Mesendoderm (in vitro differentiated cells): ENCODE results near the gene NAPG.

ENCODE experiments used
- DNase-seq: peaks from one replicate; pipeline ENCODE4 v3.0.0; 2013
- H2AK5ac ChIP-seq: 2 replicates; pipeline ENCODE4 v1.6.1; 2013; ENCODE audit warnings: low read length, inconsistent platforms
- H2BK120ac ChIP-seq: 2 replicates; pipeline ENCODE4 v1.6.1; 2013; ENCODE audit warnings: low read depth, mild to moderate bottlenecking, low read length, moderate library complexity, mixed read lengths
- H2BK15ac ChIP-seq: replicated peaks from 2 replicates; pipeline ENCODE4 v1.6.1; 2013; ENCODE audit warnings: low read depth, mild to moderate bottlenecking, moderate library complexity
- H2BK5ac ChIP-seq: 2 replicates; pipeline ENCODE4 v1.6.1; 2013; ENCODE audit warnings: low read length, inconsistent platforms
- H3K18ac ChIP-seq: 2 replicates; pipeline ENCODE4 v1.6.1; 2013; ENCODE audit warnings: mild to moderate bottlenecking, low read length, mixed read lengths
- H3K23ac ChIP-seq: one replicate; pipeline ENCODE4 v1.6.1; 2013; ENCODE audit warnings: low read length
- H3K27ac ChIP-seq: 2 replicates; pipeline ENCODE4 v1.5.1; 2013; ENCODE audit warnings: low read depth, mild to moderate bottlenecking, inconsistent platforms, low read length, moderate library complexity
- H3K27me3 ChIP-seq: 2 replicates; pipeline ENCODE4 v1.6.1; 2013; ENCODE audit warnings: low read length, control low read depth, mild to moderate bottlenecking, inconsistent platforms; ENCODE audit not compliant: insufficient read depth, poor library complexity
- H3K36me3 ChIP-seq: 2 replicates; pipeline ENCODE4 v1.6.1; 2013; ENCODE audit warnings: low read length, inconsistent platforms; ENCODE audit not compliant: control insufficient read depth, insufficient read depth
- H3K4ac ChIP-seq: one replicate; pipeline ENCODE4 v1.6.1; 2013; ENCODE audit warnings: low read depth, mild to moderate bottlenecking, low read length, moderate library complexity
- H3K4me1 ChIP-seq: 2 replicates; pipeline ENCODE4 v1.6.1; 2013; ENCODE audit warnings: low read depth, low read length, inconsistent platforms; ENCODE audit not compliant: control insufficient read depth
- H3K4me2 ChIP-seq: 2 replicates; pipeline ENCODE4 v1.6.1; 2013; ENCODE audit warnings: low read length
- H3K4me3 ChIP-seq: 2 replicates; pipeline ENCODE4 v1.5.1; 2013; ENCODE audit warnings: mild to moderate bottlenecking, low read length
- H3K56ac ChIP-seq: one replicate; pipeline ENCODE4 v1.6.1; 2013; ENCODE audit warnings: low read length
- H3K79me1 ChIP-seq: 2 replicates; pipeline ENCODE4 v1.6.1; 2013; ENCODE audit warnings: low read length, inconsistent platforms
- H3K79me2 ChIP-seq: 2 replicates; pipeline ENCODE4 v1.6.1; 2013; ENCODE audit warnings: mild to moderate bottlenecking, low read length; ENCODE audit not compliant: control insufficient read depth, insufficient read depth
- H3K9ac ChIP-seq: 2 replicates; pipeline ENCODE4 v1.6.1; 2013; ENCODE audit warnings: low read length, inconsistent platforms
- H4K5ac ChIP-seq: one replicate; pipeline ENCODE4 v1.6.1; 2013; ENCODE audit warnings: low read length
- H4K8ac ChIP-seq: one replicate; pipeline ENCODE4 v1.6.1; 2013; ENCODE audit warnings: low read depth, mild to moderate bottlenecking, control low read depth, low read length, moderate library complexity
- WGBS: extraction: QIAGEN DNeasy Blood & Tissue Kit; methylation state at CpG from one replicate; pipeline ENCODE4 v1.1.7; 2013; ENCODE audit warnings: low lambda C conversion rate, missing lambda C conversion rate; ENCODE audit not compliant: insufficient coverage; ENCODE audit errors: extremely low coverage; 5-methylcytosine and 5-hydroxymethylcytosine counted together

NAPG gene

DNA sequence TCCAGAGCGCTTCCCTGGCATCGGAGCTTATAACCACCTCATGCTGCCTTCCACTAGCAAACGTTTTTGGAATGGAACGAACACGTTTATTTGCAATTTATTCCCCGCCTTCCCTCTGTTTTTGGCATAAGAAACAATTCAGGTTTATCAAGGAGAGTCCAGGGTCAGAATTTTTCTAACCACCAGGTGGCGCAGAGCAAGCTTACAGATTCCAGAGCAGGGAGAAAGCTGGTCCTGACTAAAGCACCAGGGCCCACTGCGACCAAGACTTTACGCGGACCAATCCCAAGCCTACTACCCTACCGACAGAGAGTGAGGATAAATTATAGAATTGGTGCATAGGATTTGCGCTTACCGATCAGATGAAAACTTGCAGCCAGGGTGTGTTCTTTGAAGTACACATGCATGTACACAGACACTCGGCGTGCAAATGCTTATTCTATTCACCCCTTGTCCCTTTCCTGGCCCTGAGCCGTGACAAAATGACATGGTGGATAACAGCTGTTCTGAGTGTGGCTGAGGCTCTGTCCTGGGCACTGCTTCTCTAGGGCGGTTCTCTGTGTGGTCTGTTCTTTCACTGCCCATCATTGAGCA lies 34.7 kb downstream of the NAPG start:
- H3K27me3 ChIP-seq: no peaks in the 10 kb centered on the region
- WGBS: no CpG with 5 or more reads among the region's 17 CpGs

DNA sequence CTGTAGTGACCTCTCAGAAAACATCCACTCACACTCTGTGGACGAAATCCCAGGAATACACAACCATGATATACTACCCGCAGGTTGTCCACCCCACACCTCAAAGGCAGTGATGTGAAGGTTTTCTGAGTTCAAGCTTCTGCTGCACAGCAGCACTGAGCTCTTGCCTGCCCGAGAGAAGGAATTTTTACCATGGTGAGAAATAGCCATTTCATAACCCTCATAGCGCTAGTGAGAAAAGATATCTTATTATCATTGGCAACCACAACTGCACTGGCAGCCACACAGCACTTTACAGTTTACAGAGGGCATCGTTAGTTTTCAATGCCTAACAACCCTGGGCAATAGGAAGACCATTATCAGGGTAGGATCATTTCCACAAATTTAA lies 36.9 kb downstream of the NAPG start:
- H2BK5ac ChIP-seq: no peak overlapping the region
- H3K79me1 ChIP-seq: no peaks in the 10 kb centered on the region
- H4K8ac ChIP-seq: no peak overlapping the region
- no peaks in the 10 kb centered on the region for H3K4me1 ChIP-seq
- H3K23ac ChIP-seq: no peak overlapping the region
- H3K9ac ChIP-seq: no peak overlapping the region
- no peak overlapping the region for H2AK5ac ChIP-seq
- no peak overlapping the region for H4K5ac ChIP-seq
- no peak overlapping the region for H3K4me3 ChIP-seq
- H2BK120ac ChIP-seq: no peak overlapping the region
- H3K56ac ChIP-seq: no peak overlapping the region
- no peaks in the 10 kb centered on the region for H3K79me2 ChIP-seq
- DNase-seq: no peak
- no peaks in the 10 kb centered on the region for H3K27me3 ChIP-seq
- no peak overlapping the region for H3K4ac ChIP-seq
- H3K36me3 ChIP-seq: no peaks in the 10 kb centered on the region
- no peak overlapping the region for H3K18ac ChIP-seq
- H2BK15ac ChIP-seq: no peak overlapping the region
- H3K4me2 ChIP-seq: no peak overlapping the region
- no CpG with 5 or more reads among the region's 5 CpGs for WGBS
- H3K27ac ChIP-seq: no peak overlapping the region

More for the DNA sequence above, 34.7 kb downstream of the NAPG start:
- H3K9ac ChIP-seq: peak overlapping the region; percentile 49
- no peak overlapping the region for H3K23ac ChIP-seq
- H3K4ac ChIP-seq: no peak overlapping the region
- H2BK15ac ChIP-seq: no peak overlapping the region
- H2BK120ac ChIP-seq: no peak overlapping the region
- H3K4me2 ChIP-seq: no peak overlapping the region
- no peak overlapping the region for H3K4me3 ChIP-seq
- H4K5ac ChIP-seq: no peak overlapping the region
- peak overlapping the region; percentile 69 for H3K56ac ChIP-seq
- no peaks in the 10 kb centered on the region for H3K79me1 ChIP-seq
- H3K27ac ChIP-seq: no peak overlapping the region
- no peak overlapping the region for H2AK5ac ChIP-seq
- peaks cover 2% of the 10 kb centered on the region for H3K36me3 ChIP-seq
- no peaks in the 10 kb centered on the region for H3K79me2 ChIP-seq
- H2BK5ac ChIP-seq: no peak overlapping the region
- no peak overlapping the region for H4K8ac ChIP-seq
- DNase-seq: peak; percentile 86
- H3K18ac ChIP-seq: no peak overlapping the region
- no peaks in the 10 kb centered on the region for H3K4me1 ChIP-seq

DNA sequence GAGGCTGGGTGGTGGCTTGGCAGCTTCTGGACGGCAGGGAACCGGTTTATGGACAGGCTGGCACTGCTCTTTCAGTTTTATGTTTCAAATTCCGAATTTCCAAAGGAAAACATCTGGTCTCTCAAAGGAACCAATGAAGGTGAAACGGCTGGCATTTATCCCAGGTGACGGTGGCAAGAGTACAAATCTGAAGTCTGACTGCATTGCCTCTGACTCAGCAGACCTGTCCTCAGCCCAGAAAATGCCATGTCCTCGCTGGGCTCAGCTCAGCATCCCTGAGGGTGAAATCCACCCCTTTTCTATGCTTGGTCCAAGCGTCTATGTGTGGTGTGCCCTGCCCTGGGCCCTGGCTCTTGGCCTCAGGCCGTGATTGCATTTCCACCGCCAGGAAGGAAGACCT lies 38.1 kb downstream of the NAPG start:
- Histone ChIP-seq H2BK120ac (no peak overlapping the region), H2BK15ac (no peak overlapping the region), H4K8ac (no peak overlapping the region), H3K36me3 (no peaks in the 10 kb centered on the region), H2BK5ac (no peak overlapping the region), H3K9ac (no peak overlapping the region), H3K23ac (no peak overlapping the region), H3K27me3 (no peaks in the 10 kb centered on the region), H3K4ac (no peak overlapping the region), H3K56ac (no peak overlapping the region), H2AK5ac (no peak overlapping the region), H3K4me2 (no peak overlapping the region), H3K18ac (no peak overlapping the region), H3K4me3 (no peak overlapping the region), H3K4me1 (no peaks in the 10 kb centered on the region), H3K79me1 (no peaks in the 10 kb centered on the region), H3K79me2 (no peaks in the 10 kb centered on the region), H4K5ac (no peak overlapping the region), H3K27ac (no peak overlapping the region)
- WGBS: no CpG with 5 or more reads among the region's 9 CpGs
- no peak for DNase-seq

GRCh38 chr18:10564975-10565773 lies 39.3 kb downstream of the NAPG start:
- Histone ChIP-seq H3K4ac (no peak overlapping the region), H2BK15ac (no peak overlapping the region), H3K36me3 (no peaks in the 10 kb centered on the region), H3K18ac (no peak overlapping the region), H3K27me3 (no peaks in the 10 kb centered on the region), H3K23ac (no peak overlapping the region), H2BK120ac (no peak overlapping the region), H3K9ac (no peak overlapping the region), H3K27ac (no peak overlapping the region), H4K8ac (no peak overlapping the region), H3K56ac (no peak overlapping the region), H4K5ac (no peak overlapping the region), H3K4me2 (no peak overlapping the region), H3K79me1 (no peaks in the 10 kb centered on the region), H2BK5ac (no peak overlapping the region), H3K4me1 (no peaks in the 10 kb centered on the region), H3K4me3 (no peak overlapping the region), H3K79me2 (no peaks in the 10 kb centered on the region), H2AK5ac (no peak overlapping the region)
- DNase-seq: no peak
- no CpG with 5 or more reads among the region's 10 CpGs for WGBS

GRCh38 chr18:10565835-10566234 lies 40.0 kb downstream of the NAPG start:
- no peak for DNase-seq
- WGBS: no CpG with 5 or more reads among the region's 5 CpGs
- no peak overlapping the region for H2AK5ac ChIP-seq

More at GRCh38 chr18:10565835-10566234, 40.0 kb downstream of the NAPG start:
- Histone ChIP-seq H3K79me2 (no peaks in the 10 kb centered on the region), H3K36me3 (no peaks in the 10 kb centered on the region), H3K56ac (no peak overlapping the region), H3K4me2 (no peak overlapping the region), H3K18ac (no peak overlapping the region), H3K79me1 (no peaks in the 10 kb centered on the region), H3K27me3 (no peaks in the 10 kb centered on the region), H3K9ac (no peak overlapping the region), H3K4me1 (no peaks in the 10 kb centered on the region), H2BK120ac (no peak overlapping the region), H2BK15ac (no peak overlapping the region), H3K23ac (no peak overlapping the region), H4K5ac (no peak overlapping the region), H2BK5ac (no peak overlapping the region), H4K8ac (no peak overlapping the region), H3K4ac (no peak overlapping the region), H3K4me3 (no peak overlapping the region), H3K27ac (no peak overlapping the region)
